Lower leg skin (tissue), 4 donors: ENCODE data around the gene CIBAR2. TPM values are rescaled to one million over a fixed set of nuclear protein-coding genes. Genes with fewer than 3 reads are reported as not detected.

ENCODE experiments used
- DNase-seq, 2 donors: peaks; one replicate each; pipeline ENCODE4 v3.0.0-alpha.2; 2019; ENCODE audit warnings: low spot score in 2 of 2
- H3K4me3 ChIP-seq: fragments of 200-600 bp; sonication (generic); 2 replicates; pipeline ENCODE4 v1.5.1; 2017; ENCODE audit warnings: mild to moderate bottlenecking, low read depth; ENCODE audit not compliant: poor library complexity, severe bottlenecking
- CTCF ChIP-seq, 3 donors: fragments of 450-650 bp; IDR thresholded peaks; one replicate each; pipeline ENCODE4 v1.5.1; 2016; ENCODE audit warnings: antibody characterized with exemption in 3 of 3, mild to moderate bottlenecking in 3 of 3, moderate library complexity in 2 of 3
- POLR2A ChIP-seq, 2 donors: fragments of 450-650 bp; IDR thresholded peaks; one replicate each; pipeline ENCODE4 v1.6.1; 2016 to 2017; ENCODE audit warnings: antibody characterized with exemption in 2 of 2, mild to moderate bottlenecking in 1 of 2, moderate library complexity in 1 of 2
- WGBS, 2 donors: methylation state at CpG; one replicate each; pipeline ENCODE4 v1.1.5; 2018; 5-methylcytosine and 5-hydroxymethylcytosine counted together
- intact Hi-C: fragments of 100-400 bp; cut with DNase I; formaldehyde crosslinking; loops from one replicate; pipeline ENCODE4 v1.15.0; 2023; ENCODE audit warnings: low total_unique reads
- total RNA-seq, 4 donors: library from RNA; depleted of rRNA; stranded (reverse); fragments of >200 nt; gene quantifications; one replicate each; pipeline ENCODE4 v1.1.0, GENCODE V29; 2016

The CIBAR2 gene
- total RNA-seq, 4 donors from 2014 or later, result not detected

DNA sequence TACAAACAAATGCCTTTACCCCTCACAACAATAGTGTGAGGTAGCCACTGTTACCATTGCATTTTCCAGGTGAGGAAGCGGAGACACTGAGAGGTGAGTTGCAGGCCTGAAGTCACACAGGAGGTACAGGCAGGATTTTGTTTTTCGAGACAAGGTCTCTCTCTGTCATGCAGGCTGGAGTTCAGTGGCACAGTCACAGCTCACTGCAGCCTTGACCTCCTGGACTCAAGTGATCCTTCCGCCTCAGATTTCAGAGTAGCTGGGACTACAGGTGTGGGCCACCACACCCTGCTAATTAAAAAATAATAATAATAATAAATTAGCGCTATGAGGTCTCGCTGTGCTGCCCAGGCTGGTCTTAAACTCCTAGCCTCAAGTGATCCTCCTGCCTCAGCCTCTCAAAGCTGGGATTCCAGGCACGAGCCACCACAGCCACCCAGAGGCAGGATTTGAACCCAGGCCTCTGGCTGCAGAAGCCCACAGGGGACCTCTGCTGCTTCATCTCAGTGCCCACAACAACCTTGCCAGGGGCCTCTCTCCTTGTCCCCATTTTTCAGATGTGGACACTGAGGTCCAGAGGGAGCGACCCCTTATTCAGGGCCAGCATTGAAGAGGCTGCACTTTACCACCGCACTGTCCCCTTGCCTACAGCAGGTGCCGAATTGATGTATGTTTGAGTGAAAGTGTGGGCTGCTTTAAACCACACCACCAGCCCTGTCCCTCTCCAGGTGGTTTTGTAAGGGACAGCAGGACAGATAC, 16.0 kb upstream of the CIBAR2 start:
- no peak for TF ChIP-seq CTCF (IDR thresholded peaks at IDR 0.05)
- TF ChIP-seq POLR2A (IDR thresholded peaks at IDR 0.05), result no peak
- no peak overlapping the region for H3K4me3 ChIP-seq
- intact Hi-C loops, result loop anchor here (10.0 kb wide), 1 partner anchor 117 kb away; no protein-coding TSS in a partner anchor
- DNase-seq, result no peak
- WGBS, 2 donors, result 85 to 90% methylated on average over 9 of the region's 9 CpGs

DNA sequence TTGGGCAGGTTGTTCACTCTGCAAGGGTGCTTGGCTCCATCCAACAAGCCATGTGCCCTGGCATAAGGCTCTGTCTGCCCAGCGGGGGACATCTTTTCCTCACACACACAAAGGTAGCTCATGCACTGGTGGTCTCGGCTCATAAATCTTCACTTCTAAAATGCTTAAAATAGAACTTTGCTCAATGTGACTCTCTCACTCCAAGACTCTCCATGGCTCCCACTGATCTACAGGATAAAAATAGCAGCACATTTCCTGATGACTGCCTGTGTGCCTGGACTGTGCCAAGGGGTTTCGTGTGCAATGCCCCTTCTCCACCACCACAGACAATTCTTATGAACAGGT, 15.1 kb upstream of the CIBAR2 start:
- no peak overlapping the region for H3K4me3 ChIP-seq
- intact Hi-C loops, result loop anchor here (10.0 kb wide), 1 partner anchor 117 kb away; no protein-coding TSS in a partner anchor
- 73 to 86% methylated on average over 3 of the region's 3 CpGs for WGBS, 2 donors
- DNase-seq, result no peak
- no peak for TF ChIP-seq POLR2A (IDR thresholded peaks at IDR 0.05)
- TF ChIP-seq CTCF (IDR thresholded peaks at IDR 0.05), result no peak

DNA sequence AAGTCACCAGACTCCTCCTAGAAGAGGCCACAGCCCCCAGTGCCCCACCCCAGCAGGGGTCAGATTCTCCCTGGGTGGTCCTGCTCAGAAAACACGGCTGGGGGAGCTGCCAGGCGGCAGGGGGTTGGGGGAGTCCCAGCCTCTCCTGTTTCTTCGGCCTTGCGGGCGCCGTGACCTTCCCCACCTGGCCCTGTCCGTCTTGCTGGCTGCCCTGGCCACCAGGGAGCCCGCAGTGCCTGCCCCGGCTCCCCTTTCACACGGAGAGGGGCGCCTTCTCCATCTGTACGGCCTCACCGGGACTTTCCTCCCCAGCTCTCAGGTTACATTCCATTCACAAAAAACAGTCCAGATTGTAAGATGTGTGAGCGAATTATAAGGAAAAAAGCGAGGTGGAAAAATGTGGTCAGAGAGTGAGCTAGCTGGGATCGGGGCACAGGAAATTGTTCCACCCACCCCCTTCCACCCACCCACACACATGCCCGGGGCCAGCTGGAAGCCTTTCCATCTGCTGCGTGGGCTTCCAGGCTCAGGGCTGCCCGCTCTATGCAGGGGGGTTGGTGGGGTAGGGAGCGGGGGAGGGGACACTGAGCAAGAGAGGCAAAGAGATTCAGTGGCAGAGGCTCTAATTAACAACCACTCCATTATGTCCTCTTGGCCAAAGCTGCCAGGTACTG, 14.6 kb upstream of the CIBAR2 start:
- H3K4me3 ChIP-seq, result no peak overlapping the region
- WGBS, 2 donors, result 11 to 31% methylated on average over 19 to 20 of the region's 20 CpGs
- intact Hi-C loops, result loop anchor here (10.0 kb wide), 1 partner anchor 118 kb away; no protein-coding TSS in a partner anchor
- no peak for DNase-seq
- TF ChIP-seq CTCF (IDR thresholded peaks at IDR 0.05) (no peak), POLR2A (IDR thresholded peaks at IDR 0.05) (no peak)

DNA sequence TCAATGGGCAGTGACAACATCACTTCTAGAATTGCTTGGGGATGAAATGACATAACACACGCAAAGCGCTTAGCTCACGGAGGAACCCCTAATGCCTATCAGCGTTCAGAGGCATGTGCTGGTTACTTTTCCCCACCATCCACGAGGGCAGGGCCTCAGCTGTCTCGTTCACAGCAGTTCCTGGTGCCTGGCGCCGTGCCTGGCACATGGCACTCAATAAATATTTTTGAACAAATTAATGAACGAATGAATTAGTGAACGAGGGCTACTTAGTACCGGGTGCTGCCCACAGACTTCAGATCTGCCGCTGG, 14.1 kb upstream of the CIBAR2 start:
- intact Hi-C loops, result loop anchor here (10.0 kb wide), 1 partner anchor 118 kb away; no protein-coding TSS in a partner anchor
- no peak for TF ChIP-seq POLR2A (IDR thresholded peaks at IDR 0.05)
- no peak for TF ChIP-seq CTCF (IDR thresholded peaks at IDR 0.05)
- DNase-seq, result no peak
- H3K4me3 ChIP-seq, result no peak overlapping the region
- 51 to 67% methylated on average over 11 to 12 of the region's 12 CpGs for WGBS, 2 donors

GRCh38 chr16:85125570-85126393, 13.5 kb upstream of the CIBAR2 start:
- intact Hi-C loops, result loop anchor here (10.0 kb wide), 1 partner anchor 119 kb away; no protein-coding TSS in a partner anchor
- no peak overlapping the region for H3K4me3 ChIP-seq
- 72 to 81% methylated on average over 16 of the region's 16 CpGs for WGBS, 2 donors
- DNase-seq, result no peak
- TF ChIP-seq CTCF (IDR thresholded peaks at IDR 0.05), result no peak
